H1 (cell line): ENCODE data around the gene PRKN. TPM values are rescaled to one million over a fixed set of nuclear protein-coding genes. Genes with fewer than 3 reads are reported as not detected.
A peak's percentile ranks its signal among the peaks of the same experiment; 100 is the strongest.

Experiments
- CTCF ChIA-PET: fragments of 300-600 bp; sonication (Branson Sonifier 250); formaldehyde crosslinking; loops from one replicate; lab custom pipeline; 2021; ENCODE audit not compliant: partially characterized antibody; lab: Charles Lee
- POLR2A ChIA-PET: fragments of 300-600 bp; sonication (Branson Sonifier 250); formaldehyde crosslinking; loops from one replicate; lab custom pipeline; 2021; ENCODE audit warnings: inconsistent platforms; ENCODE audit not compliant: partially characterized antibody; lab: Charles Lee
- DNase-seq, 2 experiments: peaks; one replicate each; pipeline versions ENCODE4 v3.0.0 to v3.0.0-alpha.2; 2010 to 2022; ENCODE audit warnings: low spot score in 2 of 2, low read depth in 1 of 2, mixed read lengths in 1 of 2
- FAIRE-seq: peaks from 2 replicates; lab custom pipeline; 2011; peaks lifted over from hg19 to GRCh38; lab: Jason Lieb, UNC
- H2AFZ ChIP-seq: 2 replicates; pipeline ENCODE4 v1.8.1; 2012; ENCODE audit warnings: low read length, inconsistent platforms
- H2AK5ac ChIP-seq: 2 replicates; pipeline ENCODE4 v1.6.1; 2013; ENCODE audit warnings: low read depth, low read length
- H2BK120ac ChIP-seq: replicated peaks from 2 replicates; pipeline ENCODE3; 2013; ENCODE audit warnings: low read depth, low read length, inconsistent platforms
- H2BK12ac ChIP-seq: 2 replicates; pipeline ENCODE4 v1.6.1; 2013; ENCODE audit warnings: low read depth, low read length
- H2BK15ac ChIP-seq: 2 replicates; pipeline ENCODE4 v1.6.1; 2013; ENCODE audit warnings: low read length
- H2BK20ac ChIP-seq: 2 replicates; pipeline ENCODE4 v1.6.1; 2013; ENCODE audit warnings: low read length
- H2BK5ac ChIP-seq: 2 replicates; pipeline ENCODE4 v1.6.1; 2013; ENCODE audit warnings: low read depth, low read length
- H3K14ac ChIP-seq: 2 replicates; pipeline ENCODE4 v1.6.1; 2013; ENCODE audit warnings: inconsistent platforms; ENCODE audit not compliant: insufficient read length
- H3K18ac ChIP-seq: 2 replicates; pipeline ENCODE4 v1.6.1; 2013; ENCODE audit warnings: low read length; ENCODE audit errors: extremely low read depth
- H3K23ac ChIP-seq: 2 replicates; pipeline ENCODE4 v1.6.1; 2013; ENCODE audit warnings: inconsistent platforms; ENCODE audit not compliant: insufficient read length
- H3K23me2 ChIP-seq: 2 replicates; pipeline ENCODE4 v1.6.1; 2013; ENCODE audit warnings: low read depth, low read length
- H3K27ac ChIP-seq: 2 replicates; pipeline ENCODE4 v1.6.1; 2011; ENCODE audit warnings: low read depth, low read length, inconsistent platforms
- H3K27me3 ChIP-seq, 4 experiments: replicated peaks in 1 of 4; 1 replicate in 1 of 4; 2 replicates in 3 of 4; pipeline versions ENCODE4 v1.6.1 to v1.8.1; 2011 to 2013; ENCODE audit warnings: low read length in 3 of 4, mild to moderate bottlenecking in 3 of 4, inconsistent platforms in 2 of 4, mixed read lengths in 2 of 4, moderate library complexity in 1 of 4; ENCODE audit not compliant: control insufficient read depth in 3 of 4, insufficient read depth in 3 of 4; ENCODE audit errors: extremely low read depth in 1 of 4
- H3K36me3 ChIP-seq, 4 experiments: 2 replicates each; pipeline versions ENCODE4 v1.6.1 to v1.8.1; 2011 to 2013; ENCODE audit warnings: mild to moderate bottlenecking in 4 of 4, low read length in 3 of 4, moderate library complexity in 2 of 4, control low read depth in 1 of 4, inconsistent platforms in 1 of 4; ENCODE audit not compliant: insufficient read depth in 4 of 4, control insufficient read depth in 2 of 4
- H3K4ac ChIP-seq: replicated peaks from 2 replicates; pipeline ENCODE3; 2013; ENCODE audit warnings: low read length, low read depth, mixed read lengths, inconsistent platforms; ENCODE audit not compliant: insufficient read length
- H3K4me1 ChIP-seq, 4 experiments: replicated peaks in 1 of 4; 1 replicate in 1 of 4; 2 replicates in 3 of 4; pipeline versions ENCODE4 v1.6.1 to v1.8.1; 2011 to 2013; ENCODE audit warnings: low read length in 3 of 4, inconsistent platforms in 2 of 4, mixed read lengths in 1 of 4; ENCODE audit not compliant: insufficient read depth in 4 of 4, control insufficient read depth in 3 of 4
- H3K4me2 ChIP-seq, 2 experiments: 2 replicates each; pipeline versions ENCODE4 v1.6.1 to v1.8.1; 2011 to 2013; ENCODE audit warnings: low read depth in 2 of 2, low read length in 2 of 2, control low read depth in 1 of 2, inconsistent platforms in 1 of 2, mild to moderate bottlenecking in 1 of 2; ENCODE audit not compliant: insufficient read depth in 1 of 2
- H3K4me3 ChIP-seq, 4 experiments: fragments of 200-600, 300-600 bp in 1 of 4; sonication (generic), shearing (Covaris generic), sonication (Bioruptor Twin) in 1 of 4; 2 replicates each; pipeline versions ENCODE4 v1.5.1 to v1.8.1; 2011 to 2016; ENCODE audit warnings: low read length in 4 of 4, low read depth in 3 of 4, control low read depth in 2 of 4, inconsistent platforms in 2 of 4, mild to moderate bottlenecking in 2 of 4, mixed read lengths in 1 of 4, moderate library complexity in 1 of 4; ENCODE audit not compliant: insufficient read depth in 2 of 4; ENCODE audit errors: extremely low read depth in 1 of 4
- H3K56ac ChIP-seq: replicated peaks from 2 replicates; pipeline ENCODE3; 2013; ENCODE audit warnings: low read depth, mild to moderate bottlenecking, mixed read lengths, low read length, inconsistent platforms; ENCODE audit not compliant: insufficient read length
- H3K79me1 ChIP-seq: 2 replicates; pipeline ENCODE4 v1.6.1; 2013; ENCODE audit warnings: low read depth, low read length, control low read depth
- H3K79me2 ChIP-seq, 2 experiments: 2 replicates each; pipeline versions ENCODE4 v1.6.1 to v1.8.1; 2012 to 2013; ENCODE audit warnings: low read length in 2 of 2, mild to moderate bottlenecking in 2 of 2, inconsistent platforms in 1 of 2; ENCODE audit not compliant: insufficient read depth in 2 of 2, control insufficient read depth in 1 of 2
- H3K9ac ChIP-seq, 4 experiments: replicated peaks in 1 of 4; 1 replicate in 1 of 4; 2 replicates in 3 of 4; pipeline versions ENCODE4 v1.6.1 to v1.8.1; 2011 to 2013; ENCODE audit warnings: low read depth in 3 of 4, low read length in 3 of 4, control low read depth in 2 of 4, mild to moderate bottlenecking in 2 of 4, moderate library complexity in 2 of 4, inconsistent platforms in 1 of 4; ENCODE audit errors: extremely low read depth in 1 of 4
- H3K9me3 ChIP-seq, 2 experiments: 2 replicates each; pipeline versions ENCODE4 v1.6.1 to v1.8.1; 2012 to 2013; ENCODE audit warnings: mild to moderate bottlenecking in 2 of 2, moderate library complexity in 2 of 2, control low read depth in 1 of 2, inconsistent platforms in 1 of 2, low read depth in 1 of 2, low read length in 1 of 2, mixed read lengths in 1 of 2; ENCODE audit not compliant: insufficient read depth in 2 of 2
- H4K20me1 ChIP-seq, 2 experiments: replicated peaks in 1 of 2; 2 replicates each; pipeline versions ENCODE3 to v1.8.1; 2011 to 2013; ENCODE audit warnings: inconsistent platforms in 2 of 2, low read length in 2 of 2, mild to moderate bottlenecking in 1 of 2; ENCODE audit not compliant: insufficient read depth in 2 of 2, control insufficient read depth in 1 of 2
- H4K5ac ChIP-seq: 2 replicates; pipeline ENCODE4 v1.6.1; 2013; ENCODE audit warnings: low read length, low read depth, mixed read lengths, inconsistent platforms; ENCODE audit not compliant: insufficient read length
- H4K8ac ChIP-seq: 2 replicates; pipeline ENCODE4 v1.8.0; 2013; ENCODE audit warnings: mild to moderate bottlenecking, moderate library complexity, low read length, inconsistent platforms; ENCODE audit not compliant: insufficient read depth; ENCODE audit errors: extremely low read depth
- H4K91ac ChIP-seq: replicated peaks from 2 replicates; pipeline ENCODE3; 2013; ENCODE audit warnings: low read length, mixed read lengths, inconsistent platforms; ENCODE audit not compliant: insufficient read length
- CBX5 ChIP-seq: fragments of 300-800, 300-1000 bp; sonication (generic); IDR thresholded peaks from 2 replicates; pipeline ENCODE4 v1.7.1; 2016; ENCODE audit warnings: antibody characterized with exemption, low read length, low read depth
- CHD2 ChIP-seq: IDR thresholded peaks from 2 replicates; pipeline ENCODE4 v1.6.1; 2012; ENCODE audit warnings: low read length, improper control_type of control experiment
- SIRT6 ChIP-seq: IDR thresholded peaks from one replicate; pipeline ENCODE4 v1.7.1; 2012; ENCODE audit warnings: low read length, inconsistent platforms
- TBP ChIP-seq: IDR thresholded peaks from 2 replicates; pipeline ENCODE4 v1.6.1; 2011; ENCODE audit warnings: low read depth, low read length, improper control_type of control experiment
- ZNF274 ChIP-seq: IDR thresholded peaks from 2 replicates; pipeline ENCODE4 v1.7.0; 2012; ENCODE audit warnings: low read length, borderline replicate concordance; ENCODE audit errors: extremely low read depth
- WGBS, 2 experiments: shearing (Covaris generic) in 1 of 2; methylation state at CpG; one replicate each; pipeline versions ENCODE4 v1.1.6 to v1.1.7; 2013 to 2015; ENCODE audit warnings: low lambda C conversion rate in 2 of 2, mixed read lengths in 2 of 2, inconsistent platforms in 1 of 2, low coverage in 1 of 2, missing lambda C conversion rate in 1 of 2; ENCODE audit not compliant: insufficient replicate concordance in 2 of 2, insufficient coverage in 1 of 2, insufficient read length in 1 of 2; ENCODE audit errors: extremely low coverage in 1 of 2, missing lambda C conversion rate in 1 of 2; 5-methylcytosine and 5-hydroxymethylcytosine counted together
- polyA plus RNA-seq, 7 experiments: library from polyadenylated mRNA; depleted of rRNA in 3 of 7; stranded (reverse) in 5 of 7; unstranded in 2 of 7; fragments of >200 nt in 5 of 7; fragments of 200-250 nt in 2 of 7; gene quantifications; 1 replicate in 5 of 7; 2 replicates in 1 of 7; 4 replicates in 1 of 7; pipeline versions ENCODE4 v1.2.1 to v1.2.3, GENCODE V29; 2011 to 2013; ENCODE audit warnings: missing spikeins in 2 of 7, mixed read lengths in 2 of 7
- total RNA-seq: library from RNA; stranded (reverse); fragmentation: NEBNext Ultra II Directional; extraction: Animal tissue kit (Norgen Biotek cat#: 25700); gene quantifications from 2 replicates; pipeline ENCODE4 v1.2.1, GENCODE V29; 2021
- TF ChIP-seq, protein P1 (sequence below): IDR thresholded peaks from 2 replicates; pipeline ENCODE4 v1.6.1; 2012; ENCODE audit warnings: inconsistent platforms

Gene PRKN
- total and polyA plus RNA-seq, 2 of the 8 experiments (the other 6 are each of a cell fraction or from before 2014, with no cell fraction given), result 0.13 to 0.29 TPM

- H3K18ac ChIP-seq, result no peak overlapping the region
- H4K8ac ChIP-seq, result no peak overlapping the region
- ChIA-PET POLR2A (no interaction called here), CTCF (no interaction called here)
- H3K23me2 ChIP-seq, result no peaks in the 10 kb centered on the region
- H3K36me3 ChIP-seq, result no peaks in the 10 kb centered on the region
- H3K14ac ChIP-seq, result no peak overlapping the region
- H2BK15ac ChIP-seq, result no peak overlapping the region
- no peak for DNase-seq
- H3K27ac ChIP-seq, result no peak overlapping the region
- no peak for FAIRE-seq
- H4K5ac ChIP-seq, result no peak overlapping the region
- H3K27me3 ChIP-seq, result no peaks in the 10 kb centered on the region
- H3K4ac ChIP-seq, result peak overlapping the region; percentile 49
- H2AFZ ChIP-seq, result no peak overlapping the region
- H3K23ac ChIP-seq, result no peak overlapping the region
- H2BK5ac ChIP-seq, result no peak overlapping the region
- H2BK20ac ChIP-seq, result no peak overlapping the region
- no peaks in the 10 kb centered on the region; a peak in 1 of 7 replicates for H3K4me1 ChIP-seq
- no peaks in the 10 kb centered on the region for H4K20me1 ChIP-seq
- H3K56ac ChIP-seq, result no peak overlapping the region
- no peak overlapping the region for H4K91ac ChIP-seq
- no peak overlapping the region for H3K9ac ChIP-seq
- peaks cover 0 to 4% of the 10 kb centered on the region in 2 experiments; a peak in 2 of 4 replicates for H3K9me3 ChIP-seq
- H3K4me3 ChIP-seq, result no peak overlapping the region
- no peak overlapping the region for H2BK12ac ChIP-seq
- H3K79me2 ChIP-seq, result no peaks in the 10 kb centered on the region
- no peak overlapping the region for H3K4me2 ChIP-seq
- TF ChIP-seq TBP (no peak), SIRT6 (no peak), CBX5 (no peak), CHD2 (no peak), ZNF274 (no peak)
- TF ChIP-seq, protein P1, sequence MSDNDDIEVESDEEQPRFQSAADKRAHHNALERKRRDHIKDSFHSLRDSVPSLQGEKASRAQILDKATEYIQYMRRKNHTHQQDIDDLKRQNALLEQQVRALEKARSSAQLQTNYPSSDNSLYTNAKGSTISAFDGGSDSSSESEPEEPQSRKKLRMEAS, result no peak
- no peak overlapping the region for H2AK5ac ChIP-seq
- no peaks in the 10 kb centered on the region for H3K79me1 ChIP-seq
- H2BK120ac ChIP-seq, result no peak overlapping the region
- 95% methylated on average over 11 of the region's 11 CpGs; no CpG with 5 or more reads in 1 of the 2 experiments for WGBS, 2 experiments
Observed at GRCh38 chr6:162403031-162403430, 324.5 kb downstream of the PRKN start.
